Breast epithelium (tissue), 4 donors: ENCODE measurements around the gene VWA2. TPM values are rescaled to one million over a fixed set of nuclear protein-coding genes. Genes with fewer than 3 reads are reported as not detected.

Experiments used
- DNase-seq, 2 donors: peaks; one replicate each; pipeline ENCODE4 v3.0.0-alpha.2; 2019; ENCODE audit warnings: low spot score in 2 of 2
- H3K27ac ChIP-seq, 2 donors: fragments of 200-600 bp; sonication (generic) in 1 of 2; one replicate each; pipeline ENCODE4 v1.5.1; 2016 to 2019; ENCODE audit warnings: mild to moderate bottlenecking in 1 of 2
- H3K27me3 ChIP-seq, 2 donors: fragments of 200-600 bp; sonication (generic) in 1 of 2; one replicate each; pipeline versions ENCODE4 v1.5.1 to v1.6.0; 2017 to 2019; ENCODE audit warnings: control low read depth in 1 of 2, mild to moderate bottlenecking in 1 of 2
- H3K36me3 ChIP-seq: fragments of 200-600 bp; one replicate; pipeline ENCODE4 v1.5.1; 2019
- H3K4me1 ChIP-seq, 2 donors: fragments of 200-600 bp; sonication (generic); one replicate each; pipeline ENCODE4 v1.5.1; 2016 to 2019; ENCODE audit warnings: control low read depth in 1 of 2
- H3K4me3 ChIP-seq, 3 donors: fragments of 200-600 bp; sonication (generic); 1 replicate in 2 of 3; 2 replicates in 1 of 3; pipeline ENCODE4 v1.5.1; 2016 to 2019; ENCODE audit warnings: mild to moderate bottlenecking in 3 of 3, moderate library complexity in 2 of 3
- H3K9me3 ChIP-seq, 2 donors: fragments of 200-600 bp; sonication (generic) in 1 of 2; one replicate each; pipeline ENCODE4 v1.5.1; 2016 to 2019; ENCODE audit warnings: control low read depth in 1 of 2
- CTCF ChIP-seq, 3 donors: fragments of 450-650 bp; IDR thresholded peaks; one replicate each; pipeline ENCODE4 v1.5.1; 2016 to 2017; ENCODE audit warnings: antibody characterized with exemption in 3 of 3, mild to moderate bottlenecking in 3 of 3, moderate library complexity in 3 of 3
- POLR2A ChIP-seq: fragments of 450-650 bp; IDR thresholded peaks from one replicate; pipeline ENCODE4 v1.6.1; 2016; ENCODE audit warnings: antibody characterized with exemption, mild to moderate bottlenecking, moderate library complexity
- POLR2AphosphoS5 ChIP-seq, 3 donors: sonication (generic); formaldehyde crosslinking; IDR thresholded peaks; one replicate each; pipeline ENCODE4 v1.6.1; 2017; ENCODE audit warnings: antibody characterized with exemption in 3 of 3
- intact Hi-C: fragments of 100-400 bp; cut with DNase I; formaldehyde crosslinking; loops from one replicate; pipeline ENCODE4 v1.15.1; 2023; ENCODE audit warnings: low total_unique reads
- total RNA-seq, 3 donors: library from RNA; depleted of rRNA; stranded (reverse); fragments of >200 nt; gene quantifications; one replicate each; pipeline ENCODE4 v1.1.0, GENCODE V29; 2016

VWA2 gene
- total RNA-seq, 3 donors from 2014 or later, result 0.48 to 18.7 (median 8.0) TPM

- no peaks in the 10 kb centered on the region for H3K27me3 ChIP-seq
- no peaks in the 10 kb centered on the region for H3K9me3 ChIP-seq
- no peak for DNase-seq
- H3K27ac ChIP-seq, result no peak overlapping the region
- H3K4me1 ChIP-seq, result no peaks in the 10 kb centered on the region
- no peak overlapping the region for H3K4me3 ChIP-seq
- TF ChIP-seq POLR2AphosphoS5 (IDR thresholded peaks at IDR 0.05) (no peak), POLR2A (no peak), CTCF (IDR thresholded peaks at IDR 0.05) (no peak)
- no peaks in the 10 kb centered on the region for H3K36me3 ChIP-seq
- intact Hi-C loops, result no loop called here
Measured at GRCh38 chr10:114233482-114233881, 5.6 kb upstream of the VWA2 start.

- Histone ChIP-seq H3K27me3 (no peaks in the 10 kb centered on the region), H3K36me3 (no peaks in the 10 kb centered on the region), H3K4me1 (no peaks in the 10 kb centered on the region), H3K4me3 (no peak overlapping the region), H3K9me3 (no peaks in the 10 kb centered on the region), H3K27ac (no peak overlapping the region)
- no peak for DNase-seq
- intact Hi-C loops, result no loop called here
- TF ChIP-seq POLR2A (no peak), CTCF (IDR thresholded peaks at IDR 0.05) (no peak), POLR2AphosphoS5 (IDR thresholded peaks at IDR 0.05) (no peak)
Measured at GRCh38 chr10:114234132-114234531, 4.9 kb upstream of the VWA2 start.

GRCh38 chr10:114239994-114240345, 916 bp downstream of the VWA2 start:
- Histone ChIP-seq H3K4me3 (peak overlapping the region in 2 of 3 donors; percentile 59 to 72), H3K27me3 (no peaks in the 10 kb centered on the region), H3K9me3 (no peaks in the 10 kb centered on the region), H3K36me3 (no peaks in the 10 kb centered on the region), H3K4me1 (peaks cover 0 to 8% of the 10 kb centered on the region in 2 donors), H3K27ac (peak overlapping the region; percentile 59 to 68)
- intact Hi-C loops, result no loop called here
- no peak for DNase-seq
- TF ChIP-seq CTCF (IDR thresholded peaks at IDR 0.05), result no peak
- no peak for TF ChIP-seq POLR2AphosphoS5 (IDR thresholded peaks at IDR 0.05)
- TF ChIP-seq POLR2A, result no peak

- intact Hi-C loops, result no loop called here
- Histone ChIP-seq H3K4me3 (no peak overlapping the region), H3K27me3 (no peaks in the 10 kb centered on the region), H3K27ac (no peak overlapping the region), H3K4me1 (peaks cover 6 to 8% of the 10 kb centered on the region in 2 donors), H3K36me3 (no peaks in the 10 kb centered on the region), H3K9me3 (no peaks in the 10 kb centered on the region)
- TF ChIP-seq POLR2AphosphoS5 (IDR thresholded peaks at IDR 0.05) (no peak), CTCF (IDR thresholded peaks at IDR 0.05) (no peak), POLR2A (no peak)
- no peak for DNase-seq
Measured at GRCh38 chr10:114242235-114242634, 3.2 kb downstream of the VWA2 start.

- Histone ChIP-seq H3K9me3 (no peaks in the 10 kb centered on the region), H3K4me1 (peaks cover 6 to 8% of the 10 kb centered on the region in 2 donors), H3K27ac (peak overlapping the region; percentile 68 to 87), H3K36me3 (no peaks in the 10 kb centered on the region), H3K27me3 (no peaks in the 10 kb centered on the region), H3K4me3 (no peak overlapping the region)
- intact Hi-C loops, result no loop called here
- no peak for TF ChIP-seq POLR2AphosphoS5 (IDR thresholded peaks at IDR 0.05)
- no peak for TF ChIP-seq CTCF (IDR thresholded peaks at IDR 0.05)
- no peak for TF ChIP-seq POLR2A
- no peak for DNase-seq
Measured at GRCh38 chr10:114243661-114244060, 4.6 kb downstream of the VWA2 start.
